UCSD-AML1 (cell line): ENCODE data around the gene DNAJB1.
"Not testable (repeated sequence)": the region's sequence is repeated elsewhere in the genome, so short reads cannot be mapped to it uniquely, and the experiment has no call there.

Experiments used
- DNase-seq: peaks from one replicate; lab custom pipeline; 2025; ENCODE audit not compliant: unreplicated experiment; lab: John Stamatoyannopoulos, UW

DNAJB1 gene

DNA sequence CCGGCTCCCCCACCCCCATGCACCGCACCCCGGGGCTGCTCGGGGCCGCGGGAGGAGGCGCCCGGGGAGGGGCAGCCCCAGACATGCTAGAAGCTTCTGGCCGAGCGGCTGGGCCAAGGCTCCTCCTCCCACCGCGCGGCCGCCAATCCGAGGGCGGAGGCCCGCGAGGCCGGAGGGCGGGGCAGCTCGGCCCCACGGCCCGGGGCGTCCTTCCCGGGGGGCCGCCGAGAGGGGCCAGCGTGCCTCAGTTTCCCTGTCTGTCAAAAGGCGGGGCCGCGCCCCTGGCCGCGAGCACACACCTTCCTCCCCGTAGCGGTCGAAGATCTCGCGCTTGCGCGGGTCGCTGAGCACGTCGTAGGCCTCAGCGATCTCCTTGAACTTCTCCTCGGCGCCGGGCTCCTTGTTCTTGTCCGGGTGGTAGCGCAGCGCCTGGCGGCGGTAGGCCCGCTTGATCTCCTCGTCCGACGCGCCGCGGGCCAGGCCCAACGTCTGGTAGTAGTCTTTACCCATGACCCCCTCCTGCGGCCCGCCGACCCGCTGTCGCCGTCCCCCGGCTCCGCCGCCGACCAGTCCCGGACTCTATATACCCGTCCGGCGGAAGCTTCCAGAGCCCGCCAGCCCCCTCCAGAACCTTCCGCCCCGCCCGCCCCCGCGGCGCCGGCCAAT, at the start of gene DNAJB1:
TSS of gene DNAJB1 (minus strand) at position 558 of the 666 bp plus-strand sequence. CDS start at position 510, 48 bp downstream.
- DNase-seq = peak; percentile 82

- DNase-seq = no peak
Measured at GRCh38 chr19:14567079-14567478, 48.9 kb upstream of the DNAJB1 start.

DNA sequence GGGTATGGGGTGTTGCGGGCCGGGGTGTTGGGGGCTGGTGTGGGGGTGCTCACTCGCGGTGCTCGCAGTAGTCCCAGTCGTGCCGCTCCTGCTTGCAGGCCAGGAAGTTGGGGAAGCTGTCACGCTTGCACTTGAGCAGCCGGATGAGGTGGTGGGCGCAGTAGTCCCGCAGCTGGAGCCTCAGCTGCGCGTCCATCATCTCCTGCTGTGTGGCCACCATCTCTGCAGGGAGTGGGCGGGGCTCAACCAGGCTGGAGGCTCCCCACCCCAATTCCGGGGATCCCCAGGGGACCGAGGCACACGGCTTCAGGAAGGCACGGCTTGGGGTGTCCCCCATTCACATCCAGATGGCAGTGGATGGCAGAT, 48.5 kb upstream of the DNAJB1 start:
- DNase-seq = no peak

GRCh38 chr19:14565765-14566711, 47.8 kb upstream of the DNAJB1 start:
- DNase-seq = no peak

- no peak for DNase-seq
Measured at GRCh38 chr19:14565298-14565679, 47.1 kb upstream of the DNAJB1 start.

GRCh38 chr19:14564652-14565297, 46.6 kb upstream of the DNAJB1 start:
- not testable (repeated sequence) for DNase-seq

DNA sequence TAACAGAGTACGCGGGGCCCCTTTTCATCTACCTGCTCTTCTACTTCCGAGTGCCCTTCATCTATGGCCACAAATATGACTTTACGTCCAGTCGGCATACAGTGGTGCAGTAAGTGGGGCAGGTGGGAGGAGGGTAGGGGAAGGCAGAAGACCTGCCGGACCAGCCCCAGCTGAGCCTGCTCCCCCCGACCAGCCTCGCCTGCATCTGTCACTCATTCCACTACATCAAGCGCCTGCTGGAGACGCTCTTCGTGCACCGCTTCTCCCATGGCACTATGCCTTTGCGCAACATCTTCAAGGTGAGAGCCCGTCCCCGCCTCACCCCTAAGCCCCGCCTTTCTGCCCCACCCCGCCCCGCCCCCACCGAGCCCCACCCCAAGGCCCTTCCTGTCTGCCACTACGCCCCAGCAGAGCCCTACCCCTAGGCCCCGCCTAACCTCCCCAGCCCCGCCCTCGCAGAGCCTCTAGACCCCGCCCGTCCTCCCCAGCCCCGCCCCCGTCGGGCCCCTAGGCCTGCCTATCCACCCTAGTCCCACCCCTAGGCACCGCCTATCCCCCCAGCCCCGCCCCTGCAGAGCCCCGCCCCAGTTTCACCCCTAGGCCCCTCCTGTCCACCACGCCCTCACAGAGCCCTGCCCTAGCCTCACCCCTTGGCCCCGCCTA, 45.9 kb upstream of the DNAJB1 start:
- DNase-seq = peak; percentile 47

- DNase-seq = no peak
Measured at GRCh38 chr19:14563590-14563926, 45.4 kb upstream of the DNAJB1 start.

GRCh38 chr19:14562660-14563589, 44.7 kb upstream of the DNAJB1 start:
- no peak for DNase-seq

DNA sequence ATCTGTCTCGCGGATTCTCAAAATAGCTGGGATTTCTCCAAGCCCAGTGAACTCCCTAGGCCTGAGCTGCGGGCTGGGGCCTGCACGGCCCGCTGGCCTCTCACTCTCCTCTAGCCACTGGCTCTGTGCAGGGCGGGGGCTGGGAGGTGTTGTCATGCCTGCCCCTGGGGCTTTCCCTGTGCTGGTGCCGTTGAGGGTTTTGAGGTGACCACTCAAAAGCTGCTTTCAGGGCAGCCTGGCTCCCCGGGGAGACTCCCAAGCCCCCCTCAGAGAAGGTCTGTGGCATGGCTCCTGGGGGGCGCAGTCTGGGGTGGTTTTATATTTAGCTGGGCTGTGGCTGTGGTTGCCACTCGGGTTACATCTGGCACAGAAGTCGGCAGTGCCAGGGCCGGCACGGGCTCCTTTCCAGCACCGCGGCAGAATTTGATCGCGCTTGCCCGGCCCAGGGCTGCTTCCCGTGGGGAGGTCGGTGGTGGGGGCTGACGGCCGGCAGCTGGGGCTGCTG, 43.7 kb upstream of the DNAJB1 start:
- no peak for DNase-seq

- DNase-seq = no peak
Measured at GRCh38 chr19:14561249-14561648, 43.1 kb upstream of the DNAJB1 start.

- DNase-seq = no peak
Measured at GRCh38 chr19:14560776-14561108, 42.5 kb upstream of the DNAJB1 start.

GRCh38 chr19:14559916-14560775, 41.9 kb upstream of the DNAJB1 start:
- peak; percentile 78 for DNase-seq

DNA sequence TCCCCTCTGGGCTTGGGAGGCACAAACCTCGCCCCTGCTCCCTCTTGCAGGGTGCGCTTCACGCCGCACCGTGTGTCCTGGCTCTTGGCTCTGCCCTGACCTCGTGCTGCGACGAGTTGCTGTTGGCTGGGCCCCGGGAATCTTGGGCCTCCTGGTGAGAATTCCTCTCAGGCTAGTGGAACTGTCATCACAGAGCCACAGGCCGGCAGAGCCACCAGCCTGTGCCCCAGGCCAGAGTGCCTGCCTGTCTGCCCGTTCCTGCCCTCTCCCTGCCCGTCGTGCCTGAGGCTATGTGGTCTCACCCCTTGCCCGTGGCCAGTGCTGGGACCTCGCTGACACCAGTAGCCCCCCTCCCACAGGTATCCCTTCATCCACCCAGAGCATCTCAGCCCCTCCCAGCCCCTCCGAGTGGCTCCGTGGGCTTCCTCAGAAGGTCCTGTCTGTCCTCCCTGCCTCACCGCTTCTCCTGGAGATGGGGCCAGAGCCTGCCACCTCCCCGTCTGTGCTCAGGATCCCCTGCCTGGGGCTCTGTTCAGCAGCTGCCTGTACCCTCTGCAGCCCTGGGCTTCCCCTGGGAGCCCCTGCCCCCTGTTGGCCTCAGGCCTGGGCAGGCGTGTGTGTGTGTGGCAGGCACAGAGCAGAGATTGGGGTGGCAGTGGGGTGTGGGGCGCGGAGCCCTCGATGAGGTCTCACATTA, 40.3 kb upstream of the DNAJB1 start:
- no peak for DNase-seq

DNA sequence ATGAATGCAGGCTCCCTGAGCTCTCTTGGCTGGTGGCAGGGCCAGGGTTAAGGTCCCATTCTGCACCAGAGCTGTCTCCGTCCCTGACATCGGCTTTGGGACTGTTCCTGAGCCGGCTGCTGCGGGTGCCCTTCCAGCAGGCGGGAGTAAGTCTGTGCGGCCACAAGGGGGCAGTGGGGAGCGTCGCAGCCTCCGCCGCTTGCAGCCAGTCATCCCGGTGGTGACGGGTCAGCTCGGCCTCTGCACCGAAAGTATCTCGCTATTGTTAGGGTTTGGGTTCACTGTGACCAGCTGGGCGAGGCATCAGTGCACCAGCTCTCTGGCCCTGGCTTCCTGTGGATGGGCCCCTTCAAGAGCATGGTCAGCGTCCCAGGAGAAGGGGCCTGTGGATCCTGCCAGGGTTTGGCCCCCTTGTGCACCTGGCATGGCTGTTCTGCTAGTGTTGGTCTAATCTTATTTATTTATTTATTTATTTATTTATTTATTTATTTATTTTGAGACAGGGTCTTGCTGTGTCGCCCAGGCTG, 38.5 kb upstream of the DNAJB1 start:
- peak; percentile 81 for DNase-seq

- no peak for DNase-seq
Measured at GRCh38 chr19:14555918-14556661, 37.9 kb upstream of the DNAJB1 start.

DNA sequence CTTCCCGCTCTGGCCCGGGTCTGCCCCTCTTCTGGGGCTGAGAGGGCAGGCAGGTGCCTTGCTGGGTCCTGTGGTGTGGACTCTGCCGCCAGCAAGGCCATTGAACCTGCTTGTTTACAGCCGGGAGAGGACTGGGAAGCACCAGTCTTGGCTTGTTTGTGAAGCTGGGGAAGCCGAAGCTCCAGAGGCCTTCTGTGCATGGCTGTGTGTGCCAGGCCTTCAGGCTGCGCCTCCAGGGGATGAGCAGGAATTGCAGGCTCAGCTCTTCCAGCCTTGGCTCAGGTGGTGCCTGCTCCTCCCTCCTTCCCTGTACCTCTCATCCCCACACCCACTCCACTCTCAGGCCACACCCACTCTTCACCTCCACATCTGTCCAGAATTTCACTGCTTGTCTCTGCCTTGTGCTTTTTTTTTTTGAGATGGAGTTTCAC, 36.2 kb upstream of the DNAJB1 start:
- DNase-seq = no peak

DNA sequence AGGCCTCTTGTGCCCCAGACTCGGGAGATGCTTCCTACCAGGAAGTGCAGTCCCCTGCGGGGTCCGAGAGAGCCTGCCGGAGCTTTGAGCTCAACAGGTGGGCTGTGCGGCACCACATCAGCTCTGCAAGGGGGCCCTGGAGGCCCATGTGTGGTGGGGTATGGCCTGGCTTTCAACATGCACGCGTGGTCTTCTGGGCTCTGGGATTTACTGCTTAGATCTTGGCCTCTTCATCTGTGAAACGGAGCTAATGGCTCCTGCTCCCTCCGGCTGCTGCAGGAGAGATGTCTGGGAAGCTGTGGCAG, 35.7 kb upstream of the DNAJB1 start:
- no peak for DNase-seq
